ENCODE measurements around the gene SEC14L5. TPM values are rescaled to one million over a fixed set of nuclear protein-coding genes. Genes with fewer than 3 reads are reported as not detected.

Gene SEC14L5
- total RNA-seq, 1 donor: under 0.01 TPM

DNA sequence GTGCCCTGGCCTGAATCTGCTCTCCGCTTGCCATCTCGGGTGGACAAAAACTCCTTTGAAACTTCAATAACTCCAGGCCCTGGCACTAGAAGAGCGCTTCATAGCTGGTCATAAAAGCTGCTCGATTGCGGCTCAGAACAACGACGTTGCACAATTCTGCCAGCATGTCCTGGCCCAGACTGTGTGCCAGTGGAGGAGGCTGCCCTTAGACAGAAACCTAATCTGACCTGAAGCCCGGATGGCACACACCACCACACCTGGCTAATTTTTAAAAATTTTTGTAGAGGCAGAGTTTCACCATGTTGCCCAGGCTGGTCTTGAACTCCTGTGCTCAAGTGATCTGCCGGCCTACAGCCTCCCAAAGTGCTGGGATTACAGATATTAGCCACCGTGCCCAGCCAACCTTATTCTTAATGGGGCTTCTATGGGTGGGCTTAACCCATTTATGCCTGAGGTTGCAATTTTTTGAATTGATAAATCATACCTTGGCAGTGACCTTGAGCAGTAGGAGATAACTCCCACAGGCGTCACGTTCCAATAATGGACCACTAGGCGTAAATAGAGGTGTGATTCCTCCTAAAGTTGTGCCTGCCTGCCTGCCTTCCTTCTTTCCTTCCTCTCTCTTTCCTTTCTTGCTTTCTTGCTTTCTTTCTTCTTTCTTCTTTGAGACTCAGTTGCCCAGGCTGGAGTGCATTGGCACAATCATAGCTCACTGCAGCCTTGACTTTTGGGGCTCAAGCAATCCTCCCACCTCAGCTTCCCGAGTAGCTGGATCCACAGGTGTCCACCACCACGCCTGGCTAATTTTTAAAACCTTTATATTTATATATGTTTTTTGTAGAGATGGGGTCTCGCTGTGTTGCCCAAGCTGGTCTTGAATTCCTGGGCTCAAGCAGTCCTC is 20.1 kb upstream of the SEC14L5 start:
- Histone ChIP-seq H3K79me2 (ENCODE audit: insufficient read depth, low read length) (no peaks in the 10 kb centered on the region), H3K27me3 (ENCODE audit: insufficient read depth, low read length) (peaks cover 53% of the 10 kb centered on the region), H3K4me1 (ENCODE audit: insufficient read depth, low read length) (peaks cover 26% of the 10 kb centered on the region), H3K9me3 (ENCODE audit: low read depth, low read length) (no peaks in the 10 kb centered on the region), H3K4me2 (ENCODE audit: insufficient read depth, low read length) (peak overlapping the region; percentile 52), H3K36me3 (ENCODE audit: insufficient read depth, low read length) (no peaks in the 10 kb centered on the region), H4K20me1 (ENCODE audit: insufficient read depth, low read length) (no peaks in the 10 kb centered on the region), H3K4me3 (ENCODE audit: insufficient read depth, low read length) (no peak overlapping the region), H2AFZ (ENCODE audit: low read length) (no peak overlapping the region), H3K27ac (ENCODE audit: low read depth, low read length) (no peak overlapping the region)
- DNase-seq (ENCODE audit: insufficient read length, low spot score, missing footprints): peak; percentile 78
- TF ChIP-seq, protein P1, sequence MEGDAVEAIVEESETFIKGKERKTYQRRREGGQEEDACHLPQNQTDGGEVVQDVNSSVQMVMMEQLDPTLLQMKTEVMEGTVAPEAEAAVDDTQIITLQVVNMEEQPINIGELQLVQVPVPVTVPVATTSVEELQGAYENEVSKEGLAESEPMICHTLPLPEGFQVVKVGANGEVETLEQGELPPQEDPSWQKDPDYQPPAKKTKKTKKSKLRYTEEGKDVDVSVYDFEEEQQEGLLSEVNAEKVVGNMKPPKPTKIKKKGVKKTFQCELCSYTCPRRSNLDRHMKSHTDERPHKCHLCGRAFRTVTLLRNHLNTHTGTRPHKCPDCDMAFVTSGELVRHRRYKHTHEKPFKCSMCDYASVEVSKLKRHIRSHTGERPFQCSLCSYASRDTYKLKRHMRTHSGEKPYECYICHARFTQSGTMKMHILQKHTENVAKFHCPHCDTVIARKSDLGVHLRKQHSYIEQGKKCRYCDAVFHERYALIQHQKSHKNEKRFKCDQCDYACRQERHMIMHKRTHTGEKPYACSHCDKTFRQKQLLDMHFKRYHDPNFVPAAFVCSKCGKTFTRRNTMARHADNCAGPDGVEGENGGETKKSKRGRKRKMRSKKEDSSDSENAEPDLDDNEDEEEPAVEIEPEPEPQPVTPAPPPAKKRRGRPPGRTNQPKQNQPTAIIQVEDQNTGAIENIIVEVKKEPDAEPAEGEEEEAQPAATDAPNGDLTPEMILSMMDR (IDR thresholded peaks at IDR 0.05; ENCODE audit: extremely low read depth, low read depth, low read length): no peak

GRCh38 chr16:4938683-4939030 is 19.5 kb upstream of the SEC14L5 start:
- Histone ChIP-seq H3K4me3 (ENCODE audit: insufficient read depth, low read length) (no peak overlapping the region), H3K27me3 (ENCODE audit: insufficient read depth, low read length) (peaks cover 49% of the 10 kb centered on the region), H3K9me3 (ENCODE audit: low read depth, low read length) (no peaks in the 10 kb centered on the region), H3K4me2 (ENCODE audit: insufficient read depth, low read length) (no peak overlapping the region), H4K20me1 (ENCODE audit: insufficient read depth, low read length) (no peaks in the 10 kb centered on the region), H3K4me1 (ENCODE audit: insufficient read depth, low read length) (peaks cover 32% of the 10 kb centered on the region), H3K27ac (ENCODE audit: low read depth, low read length) (no peak overlapping the region), H3K79me2 (ENCODE audit: insufficient read depth, low read length) (no peaks in the 10 kb centered on the region), H2AFZ (ENCODE audit: low read length) (no peak overlapping the region), H3K36me3 (ENCODE audit: insufficient read depth, low read length) (no peaks in the 10 kb centered on the region)
- DNase-seq (ENCODE audit: insufficient read length, low spot score, missing footprints): peak; percentile 66
- TF ChIP-seq, protein P1 (IDR thresholded peaks at IDR 0.05; ENCODE audit: extremely low read depth, low read depth, low read length): no peak

GRCh38 chr16:4940719-4941118 is 17.4 kb upstream of the SEC14L5 start:
- peak; percentile 42 for DNase-seq (ENCODE audit: insufficient read length, low spot score, missing footprints)
- TF ChIP-seq, protein P1 (IDR thresholded peaks at IDR 0.05; ENCODE audit: extremely low read depth, low read depth, low read length): no peak
- H3K4me1 ChIP-seq (ENCODE audit: insufficient read depth, low read length): peaks cover 42% of the 10 kb centered on the region
- H3K27me3 ChIP-seq (ENCODE audit: insufficient read depth, low read length): peaks cover 29% of the 10 kb centered on the region
- no peak overlapping the region for H3K27ac ChIP-seq (ENCODE audit: low read depth, low read length)
- H3K36me3 ChIP-seq (ENCODE audit: insufficient read depth, low read length): no peaks in the 10 kb centered on the region
- H4K20me1 ChIP-seq (ENCODE audit: insufficient read depth, low read length): no peaks in the 10 kb centered on the region
- no peak overlapping the region for H3K4me2 ChIP-seq (ENCODE audit: insufficient read depth, low read length)
- H3K4me3 ChIP-seq (ENCODE audit: insufficient read depth, low read length): no peak overlapping the region
- no peaks in the 10 kb centered on the region for H3K9me3 ChIP-seq (ENCODE audit: low read depth, low read length)
- no peaks in the 10 kb centered on the region for H3K79me2 ChIP-seq (ENCODE audit: insufficient read depth, low read length)
- no peak overlapping the region for H2AFZ ChIP-seq (ENCODE audit: low read length)

- H3K4me2 ChIP-seq (ENCODE audit: insufficient read depth, low read length): peak overlapping the region; percentile 76
- H3K27me3 ChIP-seq (ENCODE audit: insufficient read depth, low read length): peaks cover 13% of the 10 kb centered on the region
- no peak overlapping the region for H2AFZ ChIP-seq (ENCODE audit: low read length)
- TF ChIP-seq, protein P1 (IDR thresholded peaks at IDR 0.05; ENCODE audit: extremely low read depth, low read depth, low read length): no peak
- peaks cover 34% of the 10 kb centered on the region for H3K4me1 ChIP-seq (ENCODE audit: insufficient read depth, low read length)
- H4K20me1 ChIP-seq (ENCODE audit: insufficient read depth, low read length): no peaks in the 10 kb centered on the region
- peak; percentile 48 for DNase-seq (ENCODE audit: insufficient read length, low spot score, missing footprints)
- no peaks in the 10 kb centered on the region for H3K36me3 ChIP-seq (ENCODE audit: insufficient read depth, low read length)
- no peaks in the 10 kb centered on the region for H3K9me3 ChIP-seq (ENCODE audit: low read depth, low read length)
- H3K27ac ChIP-seq (ENCODE audit: low read depth, low read length): peak overlapping the region; percentile 72
- H3K79me2 ChIP-seq (ENCODE audit: insufficient read depth, low read length): no peaks in the 10 kb centered on the region
- H3K4me3 ChIP-seq (ENCODE audit: insufficient read depth, low read length): no peak overlapping the region
Measured at GRCh38 chr16:4942481-4942880, 15.6 kb upstream of the SEC14L5 start.

Data from osteoblast (primary cell).